K562 (cell line): Measurements from ENCODE around the gene PRSS1. TPM values are rescaled to one million over a fixed set of nuclear protein-coding genes. Genes with fewer than 3 reads are reported as not detected.

ENCODE experiments used
- ATAC-seq: fragments of 200-7000 bp; cut with Tn5 transposase; 3 replicates; pipeline ENCODE4 v1.9.1; 2020; ENCODE audit warnings: moderate library complexity
- BruUV-seq: library from RNA; stranded (reverse); fragments of 400-500 nt; replicated peaks from 2 replicates; lab custom pipeline; 2021; lab: Mats Ljungman, UMichigan
- CTCF ChIA-PET: fragments of 300-600 bp; formaldehyde crosslinking; extraction: SDS; loops from one replicate; lab custom pipeline; 2021; ENCODE audit warnings: low intra/inter-chr PET ratio; lab: Yijun Ruan, JAX
- POLR2A ChIA-PET: fragments of 300-600, 350-650 bp; sonication (Branson Sonifier 250); formaldehyde crosslinking; extraction: SDS; loops from one replicate; lab custom pipeline; 2021; ENCODE audit warnings: antibody characterized with exemption, inconsistent platforms; lab: Yijun Ruan, JAX
- DNase-seq, 4 experiments: peaks; one replicate each; pipeline versions ENCODE4 v3.0.0 to v3.0.0-alpha.2; 2011 to 2018; ENCODE audit warnings: low spot score in 3 of 4, mixed read lengths in 3 of 4; ENCODE audit errors: extremely low read depth in 1 of 4
- FAIRE-seq: peaks from 2 replicates; lab custom pipeline; 2011; peaks lifted over from hg19 to GRCh38; lab: Jason Lieb, UNC
- H2AFZ ChIP-seq: 2 replicates; pipeline ENCODE4 v1.6.0; 2011; ENCODE audit warnings: low read depth, low read length, control low read depth, inconsistent platforms
- H3K27ac ChIP-seq: fragments of 200-600 bp; 3 replicates; pipeline ENCODE4 v1.8.0; 2011; ENCODE audit warnings: low read depth, mild to moderate bottlenecking, control low read depth, inconsistent platforms, low read length, moderate library complexity, mixed read lengths; ENCODE audit errors: extremely low read depth
- H3K27me3 ChIP-seq, 2 experiments: fragments of 300-600 bp in 1 of 2; 2 replicates in 1 of 2; 3 replicates in 1 of 2; pipeline versions ENCODE4 v1.6.0 to v1.8.0; 2011; ENCODE audit warnings: inconsistent platforms in 2 of 2, low read length in 2 of 2, mild to moderate bottlenecking in 1 of 2, mixed read lengths in 1 of 2, moderate library complexity in 1 of 2; ENCODE audit not compliant: control insufficient read depth in 2 of 2, insufficient read depth in 2 of 2
- H3K36me3 ChIP-seq: fragments of 300-600 bp; 3 replicates; pipeline ENCODE4 v1.8.0; 2011; ENCODE audit warnings: mild to moderate bottlenecking, low read length, inconsistent platforms; ENCODE audit not compliant: control insufficient read depth, insufficient read depth
- H3K4me1 ChIP-seq, 2 experiments: fragments of 200-600 bp in 1 of 2; replicated peaks in 1 of 2; 2 replicates in 1 of 2; 3 replicates in 1 of 2; pipeline versions ENCODE4 v1.5.1 to v1.8.0; 2011; ENCODE audit warnings: inconsistent platforms in 2 of 2, low read length in 2 of 2, mild to moderate bottlenecking in 1 of 2, mixed read lengths in 1 of 2, moderate library complexity in 1 of 2; ENCODE audit not compliant: control insufficient read depth in 2 of 2, insufficient read depth in 2 of 2
- H3K4me2 ChIP-seq: 2 replicates; pipeline ENCODE4 v1.6.1; 2011; ENCODE audit warnings: low read length, control low read depth, inconsistent platforms, mixed read lengths; ENCODE audit not compliant: insufficient read depth
- H3K4me3 ChIP-seq: fragments of 200-600 bp; sonication (generic), shearing (Covaris generic); 2 replicates; pipeline ENCODE4 v1.5.1; 2016; ENCODE audit warnings: control low read depth, inconsistent platforms
- H3K79me2 ChIP-seq: fragments of 200-600 bp; 3 replicates; pipeline ENCODE4 v1.8.0; 2011; ENCODE audit warnings: low read length, inconsistent platforms; ENCODE audit not compliant: control insufficient read depth, insufficient read depth
- H3K9ac ChIP-seq, 2 experiments: 2 replicates each; pipeline versions ENCODE4 v1.6.0 to v1.6.1; 2011; ENCODE audit warnings: low read depth in 2 of 2, low read length in 2 of 2, control low read depth in 1 of 2, inconsistent platforms in 1 of 2, mild to moderate bottlenecking in 1 of 2, mixed read lengths in 1 of 2; ENCODE audit not compliant: insufficient read depth in 1 of 2
- H3K9me1 ChIP-seq: one replicate; pipeline ENCODE4 v1.6.0; 2011; ENCODE audit warnings: inconsistent platforms, mild to moderate bottlenecking, low read length, moderate library complexity; ENCODE audit not compliant: control insufficient read depth, insufficient read depth
- H3K9me3 ChIP-seq: replicated peaks from 2 replicates; pipeline ENCODE4 v1.5.1; 2011; ENCODE audit warnings: low read depth, low read length, inconsistent platforms; ENCODE audit not compliant: control insufficient read depth, insufficient read depth
- H4K20me1 ChIP-seq: replicated peaks from 2 replicates; pipeline ENCODE4 v1.6.1; 2011; ENCODE audit warnings: low read length, inconsistent platforms, mixed read lengths; ENCODE audit not compliant: control insufficient read depth, insufficient read depth
- CBFA2T3 ChIP-seq: fragments of 450-650 bp; IDR thresholded peaks from 2 replicates; pipeline ENCODE4 v1.6.1; 2017
- DDX20 ChIP-seq: fragments of 450-650 bp; IDR thresholded peaks from 2 replicates; pipeline ENCODE4 v1.6.1; 2016; ENCODE audit warnings: missing genetic modification characterization, low read depth, mild to moderate bottlenecking, missing compliant biosample characterization, moderate library complexity
- ELF1 ChIP-seq: fragments of 200-800 bp; sonication (Bioruptor generic); IDR thresholded peaks from 2 replicates; pipeline ENCODE4 v1.6.1; 2016; ENCODE audit warnings: missing genetic modification characterization, missing compliant biosample characterization
- HDAC8 ChIP-seq: fragments of 450-650 bp; IDR thresholded peaks from 2 replicates; pipeline ENCODE4 v1.6.1; 2016; ENCODE audit warnings: mild to moderate bottlenecking, missing genetic modification characterization, moderate library complexity, missing compliant biosample characterization
- MCM5 ChIP-seq: fragments of 450-650 bp; IDR thresholded peaks from 2 replicates; pipeline ENCODE4 v1.6.1; 2016; ENCODE audit warnings: low read depth
- SETDB1 ChIP-seq: IDR thresholded peaks from one replicate; pipeline ENCODE4 v1.6.1; 2012; ENCODE audit warnings: low read length, control low read depth, inconsistent platforms
- SIRT6 ChIP-seq: IDR thresholded peaks from one replicate; pipeline ENCODE4 v1.6.1; 2012; ENCODE audit warnings: low read depth, mild to moderate bottlenecking, control low read depth, inconsistent platforms, low read length, moderate library complexity
- ZBTB1 ChIP-seq: sonication (generic); formaldehyde crosslinking; IDR thresholded peaks from 2 replicates; pipeline ENCODE4 v1.8.1; 2023; ENCODE audit warnings: missing genetic modification reagents, low read depth, mild to moderate bottlenecking, borderline replicate concordance
- ZBTB17 ChIP-seq: fragments of 450-650 bp; formaldehyde crosslinking; IDR thresholded peaks from 2 replicates; pipeline ENCODE4 v1.4.0; 2020; ENCODE audit warnings: mild to moderate bottlenecking
- ZNF165 ChIP-seq: fragments of 250-450 bp; sonication (Bioruptor Pico); IDR thresholded peaks from 2 replicates; pipeline ENCODE4 v1.4.0; 2020; ENCODE audit warnings: borderline replicate concordance
- ZNF551 ChIP-seq: fragments of 250-450 bp; sonication (Bioruptor Pico); IDR thresholded peaks from 2 replicates; pipeline ENCODE4 v1.5.0; 2021; ENCODE audit warnings: mild to moderate bottlenecking, moderate library complexity
- WGBS: fragments of 100-300 bp; shearing (Covaris generic); methylation state at CpG from one replicate; pipeline ENCODE4 v1.1.6; 2016; ENCODE audit warnings: low coverage, mixed read lengths; ENCODE audit not compliant: insufficient coverage; ENCODE audit errors: missing lambda C conversion rate; 5-methylcytosine and 5-hydroxymethylcytosine counted together
- in situ Hi-C: fragments of 300-500 bp; cut with MboI; formaldehyde crosslinking; loops from 4 replicates; pipeline ENCODE4 v1.15.0; 2018; ENCODE audit warnings: inconsistent platforms, mixed read lengths
- intact Hi-C: fragments of 100-400 bp; cut with micrococcal nuclease; formaldehyde crosslinking; loops from 2 replicates; pipeline ENCODE4 v1.14.2; 2022
- polyA plus RNA-seq, 8 experiments: library from polyadenylated mRNA; depleted of rRNA in 4 of 8; stranded (reverse) in 5 of 8; unstranded in 3 of 8; fragments of >200 nt; fragmentation: Nextera tagmentation in 2 of 8; fragmentation: Illumina TruSeq in 1 of 8; extraction: Ambion mirVana in 2 of 8; extraction: Trizol in 1 of 8; gene quantifications; 2 replicates each; pipeline versions ENCODE4 v1.2.1 to v1.2.3, GENCODE V29; 2011 to 2014; ENCODE audit warnings: inconsistent platforms in 1 of 8, missing spikeins in 1 of 8
- total RNA-seq, 7 experiments: library from RNA; depleted of rRNA in 6 of 7; stranded (reverse); fragments of >200 nt in 6 of 7; fragmentation: Illumina TruSeq in 2 of 7; extraction: Trizol in 2 of 7; gene quantifications; 2 replicates each; pipeline versions ENCODE4 v1.2.1 to v1.2.3, GENCODE V29; 2011 to 2021; ENCODE audit warnings: low replicate concordance in 1 of 7
- TF ChIP-seq, protein P1 (sequence below), 2 experiments: fragments of 150-350 bp in 1 of 2; IDR thresholded peaks; 2 replicates each; pipeline ENCODE4 v1.6.1; 2012 to 2016; ENCODE audit warnings: low read depth in 2 of 2, low read length in 2 of 2, mild to moderate bottlenecking in 1 of 2, moderate library complexity in 1 of 2
- TF ChIP-seq, protein P2 (sequence below): fragments of 450-650 bp; IDR thresholded peaks from 2 replicates; pipeline ENCODE4 v1.6.1; 2018; ENCODE audit warnings: mild to moderate bottlenecking, low read depth; ENCODE audit not compliant: partially characterized antibody

PRSS1 gene
- total and polyA plus RNA-seq, 9 of the 15 experiments (the other 6 are each of a cell fraction or from before 2014, with no cell fraction given): 0.07 to 6.6 (median 0.20) TPM; not detected in 6

DNA sequence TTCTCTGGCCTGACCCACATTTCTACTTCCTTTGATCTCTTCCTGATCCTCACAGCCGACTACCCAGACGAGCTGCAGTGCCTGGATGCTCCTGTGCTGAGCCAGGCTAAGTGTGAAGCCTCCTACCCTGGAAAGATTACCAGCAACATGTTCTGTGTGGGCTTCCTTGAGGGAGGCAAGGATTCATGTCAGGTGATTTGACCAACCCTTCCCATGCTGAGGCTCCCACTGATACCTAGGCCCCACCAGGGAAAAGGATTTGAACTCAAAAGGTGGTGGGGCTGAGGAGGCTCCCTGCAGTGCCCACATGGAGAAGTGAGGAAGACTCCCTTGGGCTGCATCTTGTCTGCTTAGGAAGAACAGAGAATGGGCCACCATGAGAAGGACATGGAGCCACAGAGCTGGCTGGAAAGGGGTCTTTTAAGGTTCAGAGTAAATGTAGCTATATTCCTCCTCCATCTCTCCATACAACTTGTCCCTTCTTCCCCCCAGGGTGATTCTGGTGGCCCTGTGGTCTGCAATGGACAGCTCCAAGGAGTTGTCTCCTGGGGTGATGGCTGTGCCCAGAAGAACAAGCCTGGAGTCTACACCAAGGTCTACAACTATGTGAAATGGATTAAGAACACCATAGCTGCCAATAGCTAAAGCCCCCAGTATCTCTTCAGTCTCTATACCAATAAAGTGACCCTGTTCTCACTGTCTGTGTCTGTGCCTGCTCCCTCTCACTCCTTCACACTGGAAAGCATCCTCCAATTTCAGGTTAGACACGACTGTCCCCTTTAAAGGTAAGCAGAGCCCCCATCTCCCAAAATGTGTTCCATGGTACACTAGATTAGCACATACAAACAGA, 3.3 kb downstream of the PRSS1 start:
- Histone ChIP-seq H3K9me3 (no peaks in the 10 kb centered on the region), H3K79me2 (no peaks in the 10 kb centered on the region), H3K4me2 (no peak overlapping the region), H3K4me3 (no peak overlapping the region), H3K27me3 (peaks cover 3 to 31% of the 10 kb centered on the region in 2 experiments; a peak in 4 of 5 replicates), H3K9ac (no peak overlapping the region), H4K20me1 (no peaks in the 10 kb centered on the region), H2AFZ (no peak overlapping the region), H3K36me3 (no peaks in the 10 kb centered on the region), H3K27ac (no peak overlapping the region), H3K4me1 (no peaks in the 10 kb centered on the region), H3K9me1 (no peaks in the 10 kb centered on the region)
- 0% methylated on average over 3 of the region's 3 CpGs for WGBS
- peak; percentile 15 for FAIRE-seq
- TF ChIP-seq MCM5 (no peak), SIRT6 (no peak), DDX20 (tag) (no peak), CBFA2T3 (no peak), ZNF551 (CRISPR knock-in tag) (no peak), ZNF165 (no peak), HDAC8 (tag) (no peak), ELF1 (no peak), ZBTB17 (CRISPR knock-in tag) (no peak), ZBTB1 (CRISPR knock-in tag) (no peak), SETDB1 (no peak)
- TF ChIP-seq, protein P1, sequence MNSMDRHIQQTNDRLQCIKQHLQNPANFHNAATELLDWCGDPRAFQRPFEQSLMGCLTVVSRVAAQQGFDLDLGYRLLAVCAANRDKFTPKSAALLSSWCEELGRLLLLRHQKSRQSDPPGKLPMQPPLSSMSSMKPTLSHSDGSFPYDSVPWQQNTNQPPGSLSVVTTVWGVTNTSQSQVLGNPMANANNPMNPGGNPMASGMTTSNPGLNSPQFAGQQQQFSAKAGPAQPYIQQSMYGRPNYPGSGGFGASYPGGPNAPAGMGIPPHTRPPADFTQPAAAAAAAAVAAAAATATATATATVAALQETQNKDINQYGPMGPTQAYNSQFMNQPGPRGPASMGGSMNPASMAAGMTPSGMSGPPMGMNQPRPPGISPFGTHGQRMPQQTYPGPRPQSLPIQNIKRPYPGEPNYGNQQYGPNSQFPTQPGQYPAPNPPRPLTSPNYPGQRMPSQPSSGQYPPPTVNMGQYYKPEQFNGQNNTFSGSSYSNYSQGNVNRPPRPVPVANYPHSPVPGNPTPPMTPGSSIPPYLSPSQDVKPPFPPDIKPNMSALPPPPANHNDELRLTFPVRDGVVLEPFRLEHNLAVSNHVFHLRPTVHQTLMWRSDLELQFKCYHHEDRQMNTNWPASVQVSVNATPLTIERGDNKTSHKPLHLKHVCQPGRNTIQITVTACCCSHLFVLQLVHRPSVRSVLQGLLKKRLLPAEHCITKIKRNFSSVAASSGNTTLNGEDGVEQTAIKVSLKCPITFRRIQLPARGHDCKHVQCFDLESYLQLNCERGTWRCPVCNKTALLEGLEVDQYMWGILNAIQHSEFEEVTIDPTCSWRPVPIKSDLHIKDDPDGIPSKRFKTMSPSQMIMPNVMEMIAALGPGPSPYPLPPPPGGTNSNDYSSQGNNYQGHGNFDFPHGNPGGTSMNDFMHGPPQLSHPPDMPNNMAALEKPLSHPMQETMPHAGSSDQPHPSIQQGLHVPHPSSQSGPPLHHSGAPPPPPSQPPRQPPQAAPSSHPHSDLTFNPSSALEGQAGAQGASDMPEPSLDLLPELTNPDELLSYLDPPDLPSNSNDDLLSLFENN (IDR thresholded peaks at IDR 0.05; ENCODE audit: low read depth in 2 of 2, low read length in 2 of 2): no peak
- TF ChIP-seq, protein P2, sequence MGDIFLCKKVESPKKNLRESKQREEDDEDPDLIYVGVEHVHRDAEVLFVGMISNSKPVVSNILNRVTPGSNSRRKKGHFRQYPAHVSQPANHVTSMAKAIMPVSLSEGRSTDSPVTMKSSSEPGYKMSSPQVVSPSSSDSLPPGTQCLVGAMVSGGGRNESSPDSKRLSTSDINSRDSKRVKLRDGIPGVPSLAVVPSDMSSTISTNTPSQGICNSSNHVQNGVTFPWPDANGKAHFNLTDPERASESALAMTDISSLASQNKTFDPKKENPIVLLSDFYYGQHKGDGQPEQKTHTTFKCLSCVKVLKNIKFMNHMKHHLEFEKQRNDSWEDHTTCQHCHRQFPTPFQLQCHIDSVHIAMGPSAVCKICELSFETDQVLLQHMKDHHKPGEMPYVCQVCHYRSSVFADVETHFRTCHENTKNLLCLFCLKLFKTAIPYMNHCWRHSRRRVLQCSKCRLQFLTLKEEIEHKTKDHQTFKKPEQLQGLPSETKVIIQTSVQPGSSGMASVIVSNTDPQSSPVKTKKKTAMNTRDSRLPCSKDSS: no peak
- in situ Hi-C loops (no loop called here), intact Hi-C loops (no loop called here)
- ChIA-PET POLR2A (interaction anchor here (0.6 kb wide), 1 partner anchor 64 kb away, joined by 3 read pairs; no protein-coding TSS in a partner anchor), CTCF (no interaction called here)
- ATAC-seq: no peak
- no peak for DNase-seq
- no TSS peak for BruUV-seq
